T-helper 2 cell treated with Interferon-gamma antibody and Interleukin-4, amounts not matched to agents 100 ng/mL and 5 ng/mL, for 36 hours (primary cell): Measurements from ENCODE around the gene PLK4. TPM values are rescaled to one million over a fixed set of nuclear protein-coding genes. Genes with fewer than 3 reads are reported as not detected.
"Not testable (repeated sequence)": the region's sequence is repeated elsewhere in the genome, so short reads cannot be mapped to it uniquely, and the experiment has no call there.

Experiments used
- intact Hi-C: fragments of 100-400 bp; cut with micrococcal nuclease; formaldehyde crosslinking; loops from one replicate; pipeline ENCODE4 v1.15.1; 2023
- total RNA-seq: library from RNA; stranded (reverse); gene quantifications from 2 replicates; pipeline ENCODE4 v1.2.3, GENCODE V29; 2022

PLK4 gene
- total RNA-seq, 1 donor from 2014 or later = 47.6 TPM

DNA sequence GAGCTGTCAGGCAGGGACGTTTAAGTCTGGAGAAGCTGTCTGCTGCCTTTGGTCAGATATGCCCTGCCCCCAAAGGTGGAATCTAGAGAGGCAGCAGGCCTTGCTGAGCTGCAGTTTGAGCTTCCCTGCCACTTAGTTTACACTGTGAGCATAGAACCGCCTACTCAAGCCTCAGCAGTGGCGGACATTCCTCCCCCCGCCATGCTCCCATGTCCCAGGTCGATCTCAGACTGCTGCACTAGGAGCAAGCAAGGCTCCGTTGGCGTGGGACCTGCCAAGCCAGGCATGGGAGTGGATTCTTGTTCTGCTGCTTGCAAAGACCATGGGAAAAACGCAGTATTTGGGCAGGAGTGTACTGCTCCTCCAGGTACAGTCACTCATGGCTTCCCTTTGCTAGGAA, 24.3 kb downstream of the PLK4 start:
- intact Hi-C loops = no loop called here

DNA sequence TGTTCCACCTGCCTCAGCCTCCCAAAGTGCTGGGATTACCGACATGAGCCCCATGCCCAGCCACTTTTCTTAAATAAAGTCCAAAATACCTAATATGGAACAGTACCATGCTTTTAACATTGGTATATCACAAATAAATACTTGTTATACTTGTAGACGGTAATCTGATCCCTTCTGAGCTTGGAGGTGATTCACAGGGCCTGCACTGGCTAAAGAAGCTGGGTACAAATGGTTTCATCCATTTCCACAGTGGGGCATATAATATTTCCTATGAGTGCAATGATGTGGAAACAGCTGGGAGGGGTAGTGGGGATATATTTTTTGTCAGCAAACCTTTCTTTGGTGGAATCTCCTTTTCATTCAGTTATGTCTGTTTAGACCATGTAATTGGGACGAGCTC, 35.8 kb downstream of the PLK4 start:
- intact Hi-C loops = no loop called here

DNA sequence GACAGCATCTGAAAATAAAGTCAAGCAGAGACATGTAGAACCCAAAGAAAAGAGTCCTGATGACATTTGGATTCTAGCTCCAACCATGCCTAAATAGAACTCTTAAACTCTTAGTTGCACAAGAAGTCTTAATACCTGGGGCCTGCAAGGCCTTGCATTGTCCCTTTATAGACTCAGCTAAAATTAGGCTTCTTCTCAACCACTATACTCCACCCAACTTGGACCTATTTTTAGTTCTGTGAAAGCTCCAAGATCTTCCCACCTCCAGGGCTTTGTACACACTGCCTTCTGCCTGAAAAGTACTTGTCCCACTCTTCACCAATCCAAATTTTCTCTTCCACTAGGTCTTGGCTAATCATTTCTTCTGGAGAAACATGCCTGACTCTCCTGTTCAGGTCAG, 36.5 kb downstream of the PLK4 start:
- intact Hi-C loops = no loop called here

GRCh38 chr4:127920521-127920920, 39.8 kb downstream of the PLK4 start:
- intact Hi-C loops = no loop called here

DNA sequence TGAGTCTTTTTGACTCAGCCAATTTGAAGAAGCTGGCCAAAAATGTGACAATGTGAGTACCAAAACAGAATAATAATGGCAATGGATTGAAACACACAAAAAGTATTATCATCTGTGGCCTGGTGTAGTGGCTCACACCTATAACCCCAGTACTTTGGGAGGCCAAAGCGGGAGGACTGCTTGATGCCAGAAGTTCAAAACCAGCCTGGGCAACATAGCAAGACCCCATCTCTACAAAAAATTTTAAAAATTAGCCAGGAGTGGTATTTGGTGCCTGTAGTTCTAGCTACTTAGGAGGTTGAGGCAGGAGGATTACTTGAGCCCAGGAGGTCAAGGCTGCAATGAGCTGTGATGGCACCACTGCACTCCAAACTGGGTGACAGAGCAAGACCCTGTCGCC, 41.5 kb downstream of the PLK4 start:
- intact Hi-C loops = no loop called here

GRCh38 chr4:127925720-127926119, 45.0 kb downstream of the PLK4 start:
- intact Hi-C loops = not testable (repeated sequence)

GRCh38 chr4:127930175-127930574, 49.5 kb downstream of the PLK4 start:
- intact Hi-C loops = no loop called here

DNA sequence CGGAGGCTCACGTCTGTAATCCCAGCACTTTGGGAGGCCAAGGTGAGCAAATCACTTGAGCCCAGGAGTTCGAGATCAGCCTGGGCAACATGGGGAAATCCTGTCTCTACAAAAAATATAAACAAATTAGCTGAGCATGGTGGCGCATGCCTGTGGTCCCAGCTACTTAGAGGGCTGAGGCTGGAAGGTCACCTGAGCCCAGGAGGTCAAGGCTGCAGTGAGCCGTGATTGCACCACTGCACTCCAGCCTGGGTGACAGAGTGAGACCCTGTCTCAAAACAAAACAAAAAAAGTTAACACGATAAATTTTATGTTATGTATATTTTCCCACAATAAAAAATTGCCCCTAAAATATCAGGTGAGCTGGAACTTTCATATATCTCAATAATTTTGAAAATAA, 51.1 kb downstream of the PLK4 start:
- intact Hi-C loops = not testable (repeated sequence)

DNA sequence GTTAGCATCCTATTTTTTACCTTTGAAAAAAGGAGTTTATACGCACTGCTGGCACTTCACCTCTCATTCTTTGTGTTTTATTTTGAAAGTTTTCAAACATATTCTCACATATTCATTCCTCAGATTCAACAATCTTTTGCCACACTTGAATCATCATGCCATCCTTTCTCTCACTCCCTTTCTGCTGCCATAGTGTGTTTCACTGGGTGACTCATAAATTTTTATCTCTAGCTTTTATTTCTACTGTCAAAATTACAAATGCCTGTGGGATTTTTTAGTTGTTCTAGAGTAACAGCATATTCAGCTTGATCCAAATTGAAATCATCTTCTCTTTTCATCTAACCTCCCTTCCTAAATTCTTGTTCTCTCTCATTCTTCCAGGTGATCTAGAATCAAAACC, 56.3 kb downstream of the PLK4 start:
- intact Hi-C loops = no loop called here

Other genes with a start within 250 kb of the PLK4 start
- gene INTU, start 247.9 kb upstream of the PLK4 start, total RNA-seq = 0.07 and 0.14 TPM in 2 replicates
- not detected in 2 replicates for gene SLC25A31, start 150.5 kb upstream of the PLK4 start, total RNA-seq
- gene HSPA4L, start 98.6 kb upstream of the PLK4 start, total RNA-seq = 0.80 and 1.4 TPM in 2 replicates
- gene MFSD8, start 84.3 kb downstream of the PLK4 start, total RNA-seq = 21.8 and 23.2 TPM in 2 replicates
- gene ABHD18, start 84.5 kb downstream of the PLK4 start, total RNA-seq = 25.4 and 26.4 TPM in 2 replicates
- 19.8 and 23.1 TPM in 2 replicates for gene LARP1B, start 180.4 kb downstream of the PLK4 start, total RNA-seq